Endothelial cell of umbilical vein (primary cell): ENCODE data around the gene NDUFV1. TPM values are rescaled to one million over a fixed set of nuclear protein-coding genes. Genes with fewer than 3 reads are reported as not detected.
"Not testable (repeated sequence)": the region's sequence is repeated elsewhere in the genome, so short reads cannot be mapped to it uniquely, and the experiment has no call there.

Source experiments
- BruUV-seq: library from RNA; stranded (reverse); fragments of 400-500 nt; replicated peaks from 2 replicates; lab custom pipeline; 2021; lab: Mats Ljungman, UMichigan
- CTCF ChIA-PET: fragments of 300-600, 350-600 bp; sonication (Branson Sonifier 250); formaldehyde crosslinking; loops from one replicate; lab custom pipeline; 2021; ENCODE audit warnings: antibody characterized with exemption, inconsistent platforms; lab: Charles Lee
- POLR2A ChIA-PET: fragments of 300-600, 350-600 bp; sonication (Branson Sonifier 250); formaldehyde crosslinking; loops from one replicate; lab custom pipeline; 2021; ENCODE audit warnings: antibody characterized with exemption, inconsistent platforms; lab: Charles Lee
- DNase-seq: peaks from one replicate; pipeline ENCODE4 v3.0.0-alpha.2; 2011; ENCODE audit warnings: low read depth, low spot score
- FAIRE-seq: peaks from 2 replicates; lab custom pipeline; 2011; peaks lifted over from hg19 to GRCh38; lab: Jason Lieb, UNC
- H2AFZ ChIP-seq: 2 replicates; pipeline ENCODE4 v1.6.0; 2012; ENCODE audit warnings: low read depth, low read length, control low read depth, inconsistent platforms
- H3K27ac ChIP-seq: 2 replicates; pipeline ENCODE4 v1.5.1; 2011; ENCODE audit warnings: low read depth, mild to moderate bottlenecking, control low read depth, low read length, moderate library complexity; ENCODE audit not compliant: insufficient read depth
- H3K27me3 ChIP-seq, 2 experiments: 2 replicates each; pipeline versions ENCODE4 v1.6.0 to v1.6.1; 2011; ENCODE audit warnings: low read length in 2 of 2, mixed read lengths in 1 of 2; ENCODE audit not compliant: control insufficient read depth in 2 of 2, insufficient read depth in 2 of 2
- H3K36me3 ChIP-seq, 2 experiments: 2 replicates in 1 of 2; 3 replicates in 1 of 2; pipeline ENCODE4 v1.5.1; 2011; ENCODE audit warnings: low read length in 2 of 2, mild to moderate bottlenecking in 1 of 2, moderate library complexity in 1 of 2; ENCODE audit not compliant: control insufficient read depth in 2 of 2, insufficient read depth in 2 of 2; ENCODE audit errors: extremely low read depth in 1 of 2
- H3K4me1 ChIP-seq: 3 replicates; pipeline ENCODE4 v1.5.1; 2011; ENCODE audit warnings: mild to moderate bottlenecking, low read length; ENCODE audit not compliant: control insufficient read depth, insufficient read depth; ENCODE audit errors: extremely low read depth
- H3K4me2 ChIP-seq: 2 replicates; pipeline ENCODE4 v1.6.1; 2011; ENCODE audit warnings: low read length, control low read depth, mixed read lengths; ENCODE audit not compliant: insufficient read depth
- H3K4me3 ChIP-seq, 3 experiments: fragments of 200-600 bp in 1 of 3; sonication (generic), shearing (Covaris generic) in 1 of 3; replicated peaks in 1 of 3; 2 replicates each; pipeline ENCODE4 v1.5.1; 2011 to 2016; ENCODE audit warnings: control low read depth in 3 of 3, low read length in 3 of 3, mild to moderate bottlenecking in 2 of 3, inconsistent platforms in 1 of 3, low read depth in 1 of 3, moderate library complexity in 1 of 3; ENCODE audit not compliant: insufficient read depth in 1 of 3
- H3K79me2 ChIP-seq: 2 replicates; pipeline ENCODE4 v1.6.0; 2012; ENCODE audit warnings: low read length, inconsistent platforms; ENCODE audit not compliant: control insufficient read depth, insufficient read depth
- H3K9ac ChIP-seq: replicated peaks from 2 replicates; pipeline ENCODE3; 2011; ENCODE audit warnings: low read length, control low read depth; ENCODE audit not compliant: insufficient read depth; ENCODE audit errors: extremely low read depth
- H3K9me1 ChIP-seq: replicated peaks from 3 replicates; pipeline ENCODE4 v1.6.0; 2011; ENCODE audit warnings: mild to moderate bottlenecking, low read length; ENCODE audit not compliant: control insufficient read depth, insufficient read depth; ENCODE audit errors: extremely low read depth
- H3K9me3 ChIP-seq: replicated peaks from 2 replicates; pipeline ENCODE4 v1.5.1; 2012; ENCODE audit warnings: low read length, inconsistent platforms; ENCODE audit not compliant: control insufficient read depth, insufficient read depth
- H4K20me1 ChIP-seq: replicated peaks from 2 replicates; pipeline ENCODE3; 2011; ENCODE audit warnings: mild to moderate bottlenecking, low read length; ENCODE audit not compliant: control insufficient read depth, insufficient read depth; ENCODE audit errors: extremely low read depth
- dilution Hi-C: fragments of 300-500 bp; cut with MboI; formaldehyde crosslinking; loops from one replicate; pipeline ENCODE4 v1.15.0; 2019; ENCODE audit warnings: low sequenced_read_pairs; ENCODE audit not compliant: extremely low pct_ligation_motif_present
- intact Hi-C: fragments of 100-400 bp; cut with micrococcal nuclease; formaldehyde crosslinking; loops from one replicate; pipeline ENCODE4 v1.10.0; 2022
- polyA plus RNA-seq, 4 experiments: library from polyadenylated mRNA; depleted of rRNA in 3 of 4; stranded (reverse) in 3 of 4; unstranded in 1 of 4; fragments of >200 nt; gene quantifications; 2 replicates each; pipeline versions ENCODE4 v1.2.1 to v1.2.3, GENCODE V29; 2011 to 2012; ENCODE audit warnings: missing spikeins in 1 of 4
- total RNA-seq: library from RNA; stranded (reverse); gene quantifications from 2 replicates; pipeline ENCODE4 v1.2.3, GENCODE V29; 2021

NDUFV1 gene
- total and polyA plus RNA-seq, 2 donors (not counting 3 experiments of a cell fraction or from before 2014, with no cell fraction given) = 191 to 203 TPM

DNA sequence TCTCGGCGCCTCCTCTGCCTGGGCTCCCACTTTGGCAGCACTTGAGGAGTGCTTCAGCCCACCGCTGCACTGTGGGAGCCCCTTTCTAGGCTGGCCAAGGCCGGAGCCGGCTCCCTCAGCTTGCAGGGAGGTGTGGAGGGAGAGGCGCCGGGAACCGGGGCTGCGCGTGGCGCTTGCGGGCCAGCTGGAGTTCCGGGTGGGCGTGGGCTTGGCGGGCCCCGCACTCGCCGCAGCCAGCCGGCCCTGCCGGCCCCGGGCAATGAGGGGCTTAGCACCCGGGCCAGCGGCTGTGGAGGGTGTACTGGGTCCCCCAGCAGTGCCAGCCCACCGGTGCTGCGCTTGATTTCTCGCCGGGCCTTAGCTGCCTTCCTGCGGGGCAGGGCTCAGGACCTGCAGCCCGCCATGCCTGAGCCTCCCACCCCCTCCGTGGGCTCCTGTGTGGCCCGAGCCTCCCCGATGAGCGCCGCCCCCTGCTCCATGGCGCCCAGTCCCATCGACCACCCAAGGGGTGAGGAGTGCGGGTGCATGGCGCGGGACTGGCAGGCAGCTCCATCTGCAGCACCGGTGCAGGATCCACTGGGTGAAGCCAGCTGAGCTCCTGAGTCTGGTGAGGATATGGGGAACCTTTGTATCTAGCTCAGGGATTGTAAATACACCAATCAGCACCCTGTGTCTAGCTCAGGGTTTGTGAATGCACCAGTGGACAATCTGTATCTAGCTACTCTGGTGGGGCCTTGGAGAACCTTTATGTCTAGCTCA lies 12.3 kb downstream of the NDUFV1 start:
- H3K79me2 ChIP-seq, H3K27ac ChIP-seq, H3K36me3 ChIP-seq, H3K4me2 ChIP-seq, H4K20me1 ChIP-seq, H3K9ac ChIP-seq, BruUV-seq, H3K9me1 ChIP-seq, H3K4me3 ChIP-seq, FAIRE-seq, POLR2A ChIA-PET, dilution Hi-C loops, H3K9me3 ChIP-seq, H3K4me1 ChIP-seq, DNase-seq, intact Hi-C loops, H2AFZ ChIP-seq: not testable (repeated sequence)
- CTCF ChIA-PET = interaction anchor here (2.3 kb wide), 1 partner anchor 11 kb away, joined by 11 read pairs; the partner anchor contains the start of gene NUDT8
- H3K27me3 ChIP-seq = peaks cover 14 to 21% of the 10 kb centered on the region in 2 experiments

DNA sequence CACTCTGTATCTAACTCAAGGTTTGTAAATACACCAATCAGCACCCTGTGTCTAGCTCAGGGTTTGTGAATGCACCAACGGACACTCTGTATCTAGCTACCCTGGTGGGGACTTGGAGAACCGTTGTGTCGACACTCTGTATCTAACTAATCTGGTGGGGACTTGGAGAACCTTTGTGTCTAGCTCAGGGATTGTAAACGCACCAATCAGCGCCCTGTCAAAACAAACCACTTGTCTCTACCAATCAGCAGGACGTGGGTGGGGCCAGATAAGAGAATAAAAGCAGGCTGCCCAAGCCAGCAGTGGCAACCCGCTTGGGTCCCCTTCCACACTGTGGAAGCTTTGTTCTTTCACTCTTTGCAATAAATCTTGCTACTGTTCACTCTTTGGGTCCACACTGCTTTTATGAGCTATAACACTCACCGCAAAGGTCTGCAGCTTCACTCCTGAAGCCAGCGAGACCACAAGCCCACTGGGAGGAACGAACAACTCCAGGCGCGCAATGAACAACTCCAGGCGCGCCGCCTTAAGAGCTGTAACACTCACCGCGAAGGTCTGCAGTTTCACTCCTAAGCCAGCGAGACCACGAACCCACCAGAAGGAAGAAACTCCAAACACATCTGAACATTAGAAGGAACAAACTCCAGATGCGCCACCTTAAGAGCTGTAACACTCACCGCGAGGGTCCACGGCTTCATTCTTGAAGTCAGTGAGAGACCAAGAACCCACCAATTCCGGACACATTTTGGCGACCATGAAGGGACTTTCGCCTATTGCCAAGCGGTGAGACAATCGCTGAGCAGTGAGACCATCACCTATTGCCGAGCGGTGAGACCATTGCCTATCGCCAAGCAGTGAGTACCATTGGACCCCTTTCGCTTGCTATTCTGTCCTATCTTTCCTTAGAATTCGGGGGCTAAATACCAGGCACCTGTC lies 13.2 kb downstream of the NDUFV1 start:
- H3K9ac ChIP-seq, H3K9me1 ChIP-seq, H3K4me1 ChIP-seq, H3K4me2 ChIP-seq, FAIRE-seq, H3K27ac ChIP-seq, H3K36me3 ChIP-seq, H3K79me2 ChIP-seq, BruUV-seq, H4K20me1 ChIP-seq, H2AFZ ChIP-seq, H3K4me3 ChIP-seq, H3K9me3 ChIP-seq, POLR2A ChIA-PET, dilution Hi-C loops, DNase-seq: not testable (repeated sequence)
- intact Hi-C loops = loop anchor here (10.0 kb wide), 1 partner anchor 775 kb away; the partner anchor contains the start of gene RCE1
- CTCF ChIA-PET = interaction anchor here (2.3 kb wide), 1 partner anchor 10 kb away, joined by 11 read pairs; the partner anchor contains the start of gene NUDT8
- H3K27me3 ChIP-seq = peaks cover 14 to 21% of the 10 kb centered on the region in 2 experiments

DNA sequence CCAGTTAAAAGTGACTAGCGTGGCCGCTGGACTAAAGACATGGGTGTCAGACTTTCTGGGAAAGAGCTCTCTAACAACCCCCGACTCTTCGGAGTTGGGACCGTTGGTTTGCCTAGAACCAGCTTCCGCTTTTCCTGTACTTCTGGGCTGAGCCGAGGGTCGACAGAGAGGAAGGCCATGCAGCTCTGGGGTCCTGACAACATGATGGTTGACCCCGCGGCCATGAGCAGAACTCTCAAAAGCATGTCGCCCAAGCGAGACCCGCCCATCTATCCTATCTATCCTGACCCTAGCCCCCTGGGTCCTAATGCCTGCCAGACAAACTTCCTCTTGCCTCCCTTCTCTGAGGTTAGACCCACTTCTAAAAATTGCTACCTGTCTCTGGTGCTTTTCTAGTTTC lies 13.9 kb downstream of the NDUFV1 start:
- DNase-seq, H3K9me1 ChIP-seq, H3K36me3 ChIP-seq, H3K9me3 ChIP-seq, FAIRE-seq, H3K4me2 ChIP-seq, BruUV-seq, H3K27ac ChIP-seq, H4K20me1 ChIP-seq, H3K9ac ChIP-seq, H3K79me2 ChIP-seq, H3K4me3 ChIP-seq, POLR2A ChIA-PET, H3K4me1 ChIP-seq, H2AFZ ChIP-seq, dilution Hi-C loops: not testable (repeated sequence)
- peaks cover 14 to 21% of the 10 kb centered on the region in 2 experiments for H3K27me3 ChIP-seq
- CTCF ChIA-PET = interaction anchor here (2.3 kb wide), 1 partner anchor 9 kb away, joined by 11 read pairs; the partner anchor contains the start of gene NUDT8
- intact Hi-C loops = loop anchor here (10.0 kb wide), 1 partner anchor 776 kb away; the partner anchor contains the start of gene RCE1
